ENCODE results near the gene SUFU.

SUFU gene

DNA sequence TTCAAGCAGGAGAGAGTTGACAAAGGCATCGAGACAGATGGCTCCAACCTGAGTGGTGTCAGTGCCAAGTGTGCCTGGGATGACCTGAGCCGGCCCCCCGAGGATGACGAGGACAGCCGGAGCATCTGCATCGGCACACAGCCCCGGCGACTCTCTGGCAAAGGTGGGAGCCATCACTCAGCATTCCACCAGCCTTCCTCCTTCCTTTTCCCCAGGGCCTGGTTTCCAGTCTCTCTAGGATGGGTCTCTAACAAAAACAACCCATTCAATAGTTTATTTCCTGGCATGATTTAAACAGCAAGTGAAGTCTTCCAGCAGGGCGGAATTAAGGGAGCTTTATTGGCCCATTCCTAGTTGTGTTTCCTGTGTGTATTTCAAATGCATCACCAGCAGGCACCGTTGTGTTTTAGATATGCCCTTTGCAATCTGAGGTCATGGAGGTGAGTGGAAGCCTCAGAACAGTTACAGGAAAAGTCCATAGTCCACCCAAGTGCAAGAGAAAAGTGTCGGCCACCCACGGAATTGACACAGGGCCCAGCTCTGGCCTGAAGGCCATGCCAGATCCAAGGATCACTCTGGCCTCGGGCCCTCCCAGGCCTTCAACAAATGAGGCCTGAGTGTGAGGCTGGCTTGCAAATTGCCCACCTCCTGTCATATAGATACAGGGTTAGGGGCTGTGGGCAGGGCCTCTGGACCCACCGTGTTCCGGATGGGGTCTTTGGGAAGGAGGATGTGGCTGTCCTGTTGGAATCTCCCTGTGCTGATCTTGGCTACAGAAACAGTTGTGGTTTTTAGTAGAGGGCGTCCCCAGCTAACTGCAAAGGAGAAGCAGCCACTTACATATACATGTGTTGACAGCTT lies 93.6 kb downstream of the SUFU start:
- no peak for DNase-seq

DNA sequence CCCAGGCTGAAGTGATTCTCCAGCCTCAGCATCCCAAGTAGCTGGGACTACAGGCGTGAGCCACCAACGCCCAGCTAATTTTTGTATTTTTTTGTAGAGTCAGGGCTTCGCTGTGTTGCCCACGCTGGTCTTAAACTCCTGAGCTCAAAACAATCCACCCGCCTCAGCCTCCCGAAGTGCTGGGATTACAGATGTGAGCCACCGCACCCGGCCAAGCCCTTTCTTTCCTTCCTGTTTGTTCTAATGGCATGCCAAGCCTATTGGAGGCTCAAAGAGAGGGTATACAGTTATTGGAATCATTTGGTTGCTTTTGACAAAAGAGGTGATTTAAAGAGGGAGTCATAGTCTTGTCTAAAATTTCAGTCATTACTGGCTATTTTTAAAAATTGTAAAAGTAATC lies 94.5 kb downstream of the SUFU start:
- no peak for DNase-seq

DNA sequence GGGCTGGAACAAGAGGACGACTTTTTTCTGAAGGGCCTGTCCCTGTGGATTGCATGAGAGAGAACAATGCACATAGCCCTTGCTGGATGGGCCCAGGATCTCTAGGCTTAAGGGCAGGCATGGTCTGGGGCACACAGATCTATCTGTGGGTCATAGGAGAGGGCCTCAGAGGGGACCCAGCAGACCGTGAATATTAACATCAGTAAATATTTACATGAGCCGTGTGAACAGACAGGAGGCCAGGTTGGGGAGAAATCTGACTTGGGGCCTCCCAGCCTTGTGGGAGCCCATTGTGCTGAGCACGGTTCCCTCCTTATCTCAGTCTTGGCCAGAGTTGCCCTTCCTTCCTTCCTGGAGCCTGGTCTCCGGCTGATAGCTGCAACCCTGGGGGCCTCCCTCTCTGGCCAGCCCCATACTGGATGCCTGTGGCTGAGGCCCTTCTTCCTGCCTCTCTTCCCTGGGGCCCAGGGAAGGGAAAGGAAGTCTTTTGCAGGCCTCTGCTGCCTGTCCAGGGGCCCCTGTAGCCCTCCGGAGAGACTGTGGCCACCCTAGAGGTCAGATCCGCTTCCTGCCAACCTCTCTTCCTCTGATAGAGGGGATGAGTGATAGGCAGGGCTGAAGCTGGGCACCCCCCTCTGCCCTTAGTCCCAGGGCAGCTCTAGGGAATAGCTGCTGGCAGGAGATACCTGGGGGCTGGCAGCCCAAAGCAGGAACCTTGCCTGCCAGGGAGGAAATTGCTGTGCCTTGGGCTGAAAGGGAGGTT lies 96.0 kb downstream of the SUFU start:
- DNase-seq, result no peak

DNA sequence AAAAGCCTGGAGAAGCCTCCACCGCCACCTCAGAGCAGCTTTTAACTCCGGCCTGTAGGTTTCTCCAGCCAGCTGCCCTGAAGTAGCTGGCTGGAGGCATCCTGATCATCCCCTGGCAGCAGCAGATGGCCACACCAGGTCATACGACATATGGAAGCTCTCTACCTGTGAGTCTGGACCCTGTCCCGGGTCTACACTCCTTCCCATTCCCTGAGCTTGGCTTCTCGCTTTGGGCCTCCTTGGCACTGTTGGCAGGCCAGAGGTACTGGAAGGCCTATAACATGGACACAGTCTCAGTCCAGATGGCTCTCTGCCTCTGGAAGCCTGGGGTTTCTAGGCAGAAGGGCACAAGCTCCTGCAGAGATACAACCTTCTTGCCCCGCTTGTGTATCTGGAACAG lies 97.0 kb downstream of the SUFU start:
- no peak for DNase-seq

DNA sequence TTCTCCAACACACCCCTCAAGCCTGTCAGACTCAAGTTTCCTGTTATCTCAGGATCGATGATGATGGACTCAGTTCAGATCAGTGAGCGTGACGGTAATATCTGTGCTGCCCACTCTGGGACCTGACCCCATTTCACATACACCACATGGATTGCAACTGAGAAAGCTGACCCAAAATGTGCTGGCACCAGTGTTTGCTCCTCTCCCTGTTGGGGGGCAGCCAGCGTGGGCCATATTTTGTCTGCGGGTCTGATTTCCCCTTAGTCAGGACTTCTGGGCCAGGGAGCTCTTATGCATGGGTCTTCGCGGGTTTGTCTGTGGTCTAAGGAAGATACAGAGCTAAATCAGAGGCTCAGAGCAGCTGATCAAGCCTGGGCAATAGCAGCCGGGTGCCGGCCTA lies 97.9 kb downstream of the SUFU start:
- DNase-seq, result no peak

DNA sequence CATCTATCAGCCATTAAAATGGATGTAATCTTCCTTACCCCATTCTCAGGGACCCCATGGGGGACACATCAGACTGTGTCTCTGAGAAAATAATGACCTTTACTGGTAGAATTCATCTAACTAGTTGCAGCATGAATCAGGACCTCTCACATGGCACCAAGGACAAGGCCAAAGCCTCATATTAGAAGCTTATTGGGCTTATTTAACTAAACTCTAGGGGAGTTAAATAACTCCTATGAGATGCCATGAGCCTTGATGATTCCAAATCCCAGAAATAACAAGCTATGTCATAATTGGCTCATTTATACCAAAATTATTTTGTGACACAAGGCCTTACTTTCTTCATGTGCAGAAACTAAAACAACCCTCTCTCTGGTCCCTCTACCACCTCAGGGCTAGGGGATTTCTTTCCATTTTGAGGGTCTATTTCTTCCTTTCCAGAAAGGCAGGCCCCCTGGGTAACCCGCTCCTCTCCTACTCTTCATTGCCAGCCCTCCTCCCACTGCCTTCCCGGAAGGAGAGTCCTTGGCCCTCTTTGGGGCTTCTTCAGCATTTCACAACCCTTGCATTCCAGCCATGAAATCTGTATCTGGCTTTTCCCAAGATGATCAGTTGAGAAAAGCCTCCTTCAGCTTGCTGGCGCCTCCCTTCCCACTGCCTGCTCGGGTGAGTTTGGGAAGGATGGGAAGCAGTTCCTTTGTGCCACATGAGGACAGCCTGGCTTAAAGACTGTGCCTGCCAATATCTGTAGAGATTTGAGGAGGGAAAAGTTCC lies 98.7 kb downstream of the SUFU start:
- no peak for DNase-seq

DNA sequence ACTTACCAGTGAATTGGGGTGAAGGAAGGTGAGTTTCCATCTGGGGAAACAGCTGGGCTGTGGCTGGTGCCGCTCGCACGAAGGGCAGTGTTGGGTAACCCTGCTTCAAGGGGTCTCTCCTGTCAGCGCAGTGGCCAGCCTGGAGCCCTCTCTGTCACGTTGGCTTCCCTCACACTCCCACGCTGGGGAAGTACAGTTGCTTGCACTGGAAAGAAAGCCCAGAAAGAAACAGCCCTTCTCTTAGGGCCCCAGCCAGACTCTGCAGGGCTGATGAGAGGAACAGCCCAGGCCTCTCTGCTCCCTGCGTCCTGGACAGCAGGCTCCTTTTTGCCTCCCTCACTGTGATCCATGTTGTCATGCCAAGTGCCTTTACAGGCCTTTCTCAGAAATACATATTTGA lies 100.2 kb downstream of the SUFU start:
- no peak for DNase-seq

DNA sequence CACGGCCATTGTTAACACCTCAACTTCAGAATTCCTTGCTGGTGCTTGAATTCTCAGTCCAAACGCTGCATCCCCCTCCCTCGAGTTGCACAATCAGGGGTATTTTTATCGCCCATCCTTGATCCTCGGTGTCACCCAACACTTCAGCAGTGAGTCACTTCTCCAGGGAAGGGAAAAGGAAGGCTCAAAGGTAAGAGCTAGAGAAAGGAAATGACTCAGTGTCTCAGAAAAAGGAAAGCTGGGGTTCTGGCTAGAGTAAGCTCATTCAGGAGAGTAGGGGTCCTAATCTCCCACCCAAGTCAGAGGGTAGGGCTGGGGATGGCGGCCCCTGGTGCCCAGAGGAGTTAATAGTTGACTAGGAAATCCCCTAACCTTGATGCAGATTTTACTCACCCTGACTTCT lies 100.7 kb downstream of the SUFU start:
- DNase-seq, result no peak

DNA sequence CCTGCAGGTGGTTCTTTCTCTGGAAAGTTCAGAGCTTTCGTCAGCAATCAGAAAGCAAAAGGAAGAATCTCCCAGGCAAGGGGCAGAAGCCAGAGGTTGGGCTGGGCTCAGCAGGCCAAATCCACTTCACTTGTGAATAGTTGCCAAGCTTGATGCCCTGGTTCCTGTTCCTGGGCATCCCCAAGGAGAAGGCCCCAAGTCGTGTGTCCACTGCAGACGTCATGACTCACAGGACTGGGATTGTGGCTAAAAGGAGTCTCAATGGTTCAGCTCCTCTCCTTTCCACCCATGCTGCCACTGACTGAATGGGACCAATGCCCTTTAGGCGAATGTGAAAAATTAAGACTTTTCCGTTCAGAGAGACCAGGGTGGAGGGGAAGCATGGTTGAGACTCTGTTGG lies 101.9 kb downstream of the SUFU start:
- no peak for DNase-seq

DNA sequence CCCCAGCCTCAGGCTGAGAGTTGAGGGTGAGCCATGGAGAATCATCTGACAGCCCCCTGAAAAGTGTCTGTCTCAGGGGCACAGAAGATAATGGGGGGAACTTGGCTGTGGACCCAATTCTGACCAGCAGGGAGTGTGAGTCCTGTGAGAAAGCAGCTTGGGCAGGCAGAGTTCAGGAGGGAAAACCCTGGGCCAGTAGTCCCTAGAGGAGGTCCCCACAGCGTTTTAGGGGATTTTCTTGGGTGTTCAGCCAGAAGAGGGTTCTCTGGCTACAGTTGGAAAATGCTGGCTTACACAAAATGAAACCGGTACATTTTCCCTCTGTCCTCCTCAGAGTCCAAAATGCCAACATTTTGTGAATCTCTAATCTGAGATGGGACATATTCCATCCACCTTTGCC lies 104.7 kb downstream of the SUFU start:
- no peak for DNase-seq

DNA sequence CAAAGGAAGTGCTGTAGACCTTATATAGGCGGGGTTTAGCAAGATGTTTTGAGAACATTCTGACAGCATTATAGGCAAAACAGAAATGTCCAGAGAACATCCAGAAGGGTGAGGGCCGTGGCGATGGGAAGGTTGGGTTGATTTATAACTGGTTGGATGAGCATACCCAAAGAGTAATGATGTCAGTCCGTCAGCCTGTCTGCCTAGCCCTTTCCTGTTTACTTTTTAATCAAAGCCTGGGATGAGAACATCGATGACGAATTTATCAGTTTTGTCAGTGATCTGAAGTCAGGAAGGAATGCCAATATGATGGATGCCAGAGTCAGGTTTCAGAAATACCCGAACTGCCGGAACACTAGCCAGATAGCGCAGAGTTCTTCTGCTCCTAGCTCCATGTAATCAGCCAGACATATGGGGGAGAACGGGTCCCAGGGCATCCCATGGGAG lies 106.7 kb downstream of the SUFU start:
- DNase-seq, result peak in 1 of 2 donors; percentile 34

DNA sequence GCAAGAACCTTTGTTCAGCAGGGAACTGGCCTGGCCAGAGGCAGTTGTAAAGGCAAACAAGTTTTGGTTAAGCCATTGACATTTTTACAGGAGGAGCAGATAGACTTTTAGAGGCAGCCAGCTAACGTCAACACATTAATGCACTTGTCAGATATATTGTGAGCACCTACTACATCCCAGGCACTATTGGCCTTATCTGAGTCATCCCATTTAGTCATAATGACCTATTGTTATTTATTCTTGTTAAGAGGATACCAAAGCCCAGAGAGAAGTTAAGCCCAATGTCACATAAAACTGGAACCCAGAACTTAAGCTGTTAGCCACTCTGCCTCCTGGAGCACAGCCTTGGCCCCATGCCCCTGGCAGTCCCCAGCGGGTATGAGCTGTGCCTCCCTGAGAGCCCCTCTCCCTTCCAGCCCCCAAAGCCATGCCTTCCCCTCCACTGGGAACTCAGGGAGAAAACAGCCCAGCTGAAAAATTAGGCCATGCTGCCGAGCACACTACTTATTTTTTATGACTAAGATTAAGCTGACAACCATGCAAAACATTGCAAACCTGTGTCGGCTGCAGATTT lies 107.8 kb downstream of the SUFU start:
- DNase-seq, result no peak

DNA sequence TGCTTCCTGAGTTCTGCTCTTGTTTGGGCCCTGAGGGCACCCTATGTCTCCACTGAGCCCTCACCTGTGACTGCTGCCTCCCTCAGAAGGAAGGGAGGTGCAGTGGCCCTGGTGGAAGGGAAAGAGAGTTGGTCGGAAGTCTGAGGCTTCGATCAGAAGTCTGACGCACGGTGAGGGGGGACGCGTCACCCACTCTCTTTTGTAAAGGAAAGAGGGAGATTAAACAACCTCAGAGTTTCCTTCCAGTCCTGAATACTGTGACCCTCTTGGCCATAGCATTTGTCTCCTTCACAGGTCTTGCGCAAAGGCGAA lies 109.1 kb downstream of the SUFU start:
- peak; percentile 65 to 75 for DNase-seq

DNA sequence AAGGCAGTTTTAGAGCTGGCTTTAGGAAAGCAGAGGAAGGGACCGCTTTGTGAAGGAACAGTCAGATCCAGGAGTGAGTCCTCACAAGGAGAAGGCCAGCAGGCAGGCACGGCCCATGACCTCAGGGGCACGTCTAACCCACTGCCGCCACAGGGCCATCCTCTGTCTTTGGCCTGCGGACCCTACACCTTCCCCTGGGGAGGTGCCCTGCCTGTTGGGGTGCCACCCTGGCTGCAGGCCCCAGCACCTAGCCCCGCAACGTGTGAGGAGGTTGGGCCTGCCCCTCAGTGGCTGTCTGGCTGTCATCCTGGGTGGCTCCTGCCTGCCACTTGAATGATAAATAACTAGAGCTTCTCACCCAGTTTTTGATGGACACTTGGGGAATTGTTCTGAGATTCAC lies 109.5 kb downstream of the SUFU start:
- peak in 1 of 2 donors; percentile 38 for DNase-seq

DNA sequence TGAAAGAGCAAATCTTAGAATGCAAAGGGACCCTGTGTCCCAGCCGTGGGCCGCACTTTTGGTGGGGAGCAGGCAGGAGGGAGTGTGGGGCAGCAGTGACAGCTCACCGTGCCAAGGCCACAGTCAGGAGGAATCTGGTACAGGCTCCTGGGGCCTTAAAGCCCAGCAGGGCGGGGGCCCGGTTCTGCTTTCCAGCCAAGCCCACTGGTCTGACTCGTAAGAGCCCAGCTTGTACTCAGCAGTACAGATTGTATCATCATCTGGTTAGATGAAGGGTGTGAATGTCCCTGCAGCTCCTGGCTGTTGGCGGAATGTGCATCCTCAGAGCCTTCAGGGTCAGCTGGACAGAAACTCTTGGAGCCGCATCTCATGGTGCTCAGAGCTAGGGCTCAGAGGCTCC lies 110.0 kb downstream of the SUFU start:
- DNase-seq, result no peak

DNA sequence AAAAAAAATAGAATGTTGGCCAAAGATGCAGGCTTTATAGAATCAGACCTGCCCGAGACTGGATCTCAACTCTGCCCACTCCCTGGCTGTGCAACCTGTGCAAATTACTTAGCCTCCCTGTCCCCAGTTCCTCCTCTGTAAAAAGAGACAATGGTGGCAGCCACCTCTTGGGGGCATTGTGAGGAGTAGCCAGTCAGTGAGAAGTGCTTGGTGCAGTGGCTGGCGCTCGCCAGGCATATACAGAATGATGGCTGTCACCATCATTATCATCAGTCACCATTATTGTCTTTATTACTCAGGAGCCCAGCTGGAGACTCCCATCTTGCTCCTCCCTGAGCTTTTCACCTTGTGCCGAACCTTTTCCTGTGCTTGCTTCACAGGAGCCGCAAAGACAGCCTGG lies 111.1 kb downstream of the SUFU start:
- no peak for DNase-seq

DNA sequence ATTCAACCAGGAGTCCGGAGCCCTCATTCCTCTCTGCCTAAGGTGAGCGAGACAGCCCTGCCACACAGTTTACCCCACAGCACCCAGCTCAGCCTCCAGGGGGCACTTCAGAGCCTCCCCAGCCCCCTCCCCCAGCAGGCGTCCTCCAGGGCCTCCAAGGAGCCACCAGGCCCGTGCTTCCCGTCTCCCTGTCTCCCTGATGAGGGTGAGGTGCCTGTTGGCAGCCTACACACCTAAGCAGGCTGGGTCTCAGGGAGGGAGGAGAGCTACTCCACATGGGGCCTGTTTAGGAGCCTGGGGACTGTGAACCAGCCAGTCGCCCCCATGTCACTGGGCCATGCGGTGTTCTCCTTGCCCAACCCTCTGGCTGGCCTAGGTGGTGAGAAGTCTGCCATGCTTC lies 111.6 kb downstream of the SUFU start:
- peak in 1 of 2 donors; percentile 28 for DNase-seq

DNA sequence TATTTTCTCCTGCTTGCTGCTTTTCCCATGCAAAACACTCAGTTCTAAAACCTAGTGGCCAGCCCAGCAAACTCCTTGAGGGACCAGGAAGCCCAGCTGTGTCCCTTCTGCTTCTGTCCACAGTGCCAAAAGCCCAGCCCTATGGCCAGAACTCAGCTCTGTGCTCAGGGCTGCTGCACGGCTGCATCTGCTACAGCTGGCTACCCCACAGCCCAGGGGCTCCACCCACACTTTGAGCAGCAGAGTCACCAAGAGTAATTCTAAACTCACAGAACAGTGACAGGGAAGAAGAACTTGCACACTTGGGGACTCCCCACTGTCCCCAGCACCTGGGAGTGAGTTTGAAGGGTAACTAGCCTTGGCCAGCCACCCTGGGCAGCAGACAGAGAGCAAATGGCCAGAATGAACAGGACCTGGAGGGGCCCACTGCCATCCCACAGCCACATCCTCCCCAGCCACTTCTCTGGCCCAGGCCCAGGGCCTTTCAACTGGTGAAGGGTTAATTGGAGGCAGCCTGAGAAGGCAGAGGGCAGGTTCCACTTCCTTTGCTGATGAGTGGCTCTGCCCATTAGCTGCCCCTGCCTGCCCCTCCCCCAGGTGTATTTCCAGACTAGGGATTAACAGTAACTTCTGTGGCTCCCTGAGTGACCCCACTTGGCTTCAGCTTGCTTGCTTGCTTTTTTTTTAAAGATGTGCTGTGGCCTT lies 112.4 kb downstream of the SUFU start:
- DNase-seq, result no peak

DNA sequence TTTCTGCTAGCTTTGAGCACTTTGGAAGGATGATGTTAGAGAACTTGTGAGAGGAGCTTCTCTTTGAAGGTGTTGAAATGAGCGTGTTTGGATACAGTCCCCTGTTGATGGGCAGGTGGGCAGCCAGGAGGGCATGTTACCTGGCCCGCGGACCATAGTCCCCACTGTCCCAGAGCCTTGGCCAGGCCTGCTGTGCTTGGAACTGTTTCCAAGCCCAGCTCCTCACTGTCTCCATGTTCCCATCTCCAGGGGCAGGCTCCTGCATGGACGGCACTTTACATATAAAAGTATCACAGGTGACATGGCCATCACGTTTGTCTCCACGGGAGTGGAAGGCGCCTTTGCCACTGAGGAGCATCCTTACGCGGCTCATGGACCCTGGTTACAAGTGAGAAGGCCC lies 113.3 kb downstream of the SUFU start:
- DNase-seq, result no peak

DNA sequence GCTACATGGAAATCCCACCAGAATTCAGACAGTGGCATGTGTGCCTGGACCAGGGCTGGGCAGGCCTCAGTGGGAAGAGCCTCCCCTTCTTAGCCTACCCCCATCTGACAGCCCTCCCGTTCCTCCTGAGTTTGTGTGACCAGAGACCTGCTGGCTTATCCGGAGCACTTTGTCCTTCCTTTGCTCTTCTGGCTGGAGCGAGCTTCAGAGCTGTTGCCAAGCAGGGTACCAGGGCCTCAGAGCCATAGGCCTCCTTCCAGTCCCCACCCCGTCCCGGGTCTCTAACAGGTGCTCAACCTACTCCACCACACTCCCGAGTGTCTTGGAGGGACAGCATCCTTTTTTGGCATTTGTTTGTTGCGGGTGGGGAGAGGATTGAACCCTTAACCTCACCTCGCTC lies 114.0 kb downstream of the SUFU start:
- DNase-seq, result no peak

DNA sequence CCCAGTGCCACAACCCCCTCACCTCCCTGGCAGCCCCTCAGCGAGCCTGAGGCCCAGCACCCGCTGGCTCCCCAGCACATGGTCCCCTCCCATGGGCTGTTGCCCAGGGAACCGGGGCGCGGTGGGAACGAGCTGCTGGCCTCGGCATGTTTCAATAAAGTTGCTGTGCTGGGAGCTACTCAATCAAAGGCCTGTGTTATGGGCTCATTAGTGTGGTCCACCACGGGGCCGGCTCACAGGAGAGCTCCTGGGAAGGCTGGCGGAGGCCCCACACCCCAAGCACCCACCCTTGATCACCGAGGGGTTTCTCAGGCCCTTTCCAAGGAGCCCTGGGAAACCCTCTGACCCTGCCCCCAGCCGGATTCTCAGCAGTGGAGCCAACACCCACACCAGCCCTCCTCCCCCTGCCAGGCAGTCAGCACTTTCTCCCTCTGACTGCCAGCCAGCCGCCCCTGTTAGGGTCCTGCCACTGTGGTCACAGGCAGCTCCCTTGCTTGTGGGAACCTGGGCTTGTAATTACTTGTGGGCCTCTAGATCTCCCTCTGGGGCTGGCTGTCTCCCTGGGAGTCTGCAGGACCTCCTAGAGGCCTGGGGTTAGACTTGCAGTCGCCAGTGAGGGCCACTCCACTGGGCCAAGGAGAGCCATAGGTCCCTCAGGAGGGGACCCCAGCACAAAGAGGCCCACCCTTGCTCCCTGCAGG lies 115.7 kb downstream of the SUFU start:
- DNase-seq, result no peak

DNA sequence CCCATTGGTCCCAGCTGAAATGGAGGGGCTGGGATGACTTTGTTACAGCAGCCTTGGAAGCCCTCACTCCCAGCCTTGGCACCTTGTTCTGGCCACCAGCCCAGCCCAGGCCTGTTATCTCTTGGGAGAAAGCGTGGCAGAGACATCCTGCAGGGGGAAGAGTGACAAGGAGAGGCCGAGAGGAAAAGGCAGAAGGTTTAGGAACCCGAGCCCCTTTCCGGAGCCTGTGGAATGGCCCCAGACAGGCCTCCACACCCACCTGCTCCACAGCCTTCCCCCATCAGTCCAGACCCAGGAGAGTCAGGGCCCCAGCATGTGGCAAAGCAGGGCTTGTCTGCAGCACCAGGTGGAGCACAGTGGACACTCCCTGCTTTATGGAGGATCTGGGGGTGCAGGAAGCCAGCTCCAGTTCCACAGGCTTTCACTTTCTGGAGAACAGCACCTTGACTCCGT lies 116.4 kb downstream of the SUFU start:
- DNase-seq, result no peak
